ENCODE data around the gene NT5C1A. TPM values are rescaled to one million over a fixed set of nuclear protein-coding genes. Genes with fewer than 3 reads are reported as not detected.

NT5C1A gene
- total RNA-seq, 4 donors from 2014 or later = not detected

DNA sequence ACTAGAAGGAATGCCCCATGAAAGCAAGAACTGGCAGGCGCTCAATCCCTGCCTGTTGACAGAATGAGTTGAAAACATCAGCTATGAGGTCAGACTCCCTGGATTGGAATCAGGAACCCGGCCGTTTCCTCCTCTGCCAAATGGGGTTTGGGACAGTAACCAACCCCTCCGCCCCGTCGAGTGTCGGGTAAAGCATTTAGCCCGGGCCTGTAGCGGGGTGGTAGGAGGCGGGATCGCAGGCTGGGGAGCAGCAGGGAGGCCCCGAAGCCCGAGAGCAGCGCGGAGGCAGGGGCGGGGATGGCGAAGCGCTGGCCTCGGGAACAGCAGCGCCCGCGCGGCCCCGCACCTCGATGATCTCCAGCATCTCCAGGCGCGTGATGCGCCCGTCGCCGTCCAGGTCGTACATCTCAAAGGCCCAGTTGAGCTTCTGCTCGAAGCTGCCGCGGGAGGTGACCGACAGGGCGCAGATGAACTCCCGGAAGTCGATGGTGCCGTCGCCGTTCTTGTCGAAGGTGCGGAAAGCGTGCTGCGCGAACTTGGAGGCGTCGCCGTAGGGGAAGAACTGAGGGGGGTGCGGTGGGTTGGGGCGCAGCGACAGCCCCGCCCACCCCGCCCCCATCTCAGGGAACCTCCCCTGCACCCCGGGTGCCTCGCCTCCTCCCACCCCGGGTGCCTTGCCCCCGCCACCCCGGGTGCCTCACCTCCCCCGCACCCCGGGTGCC lies 11.8 kb upstream of the NT5C1A start:
- H3K4me3 ChIP-seq (ENCODE audit: low read depth, poor library complexity, severe bottlenecking) = no peak overlapping the region
- WGBS, 2 donors = 7 to 23% methylated on average over 22 to 49 of the region's 62 CpGs
- no peak for TF ChIP-seq POLR2A (IDR thresholded peaks at IDR 0.05)
- TF ChIP-seq, protein P1, sequence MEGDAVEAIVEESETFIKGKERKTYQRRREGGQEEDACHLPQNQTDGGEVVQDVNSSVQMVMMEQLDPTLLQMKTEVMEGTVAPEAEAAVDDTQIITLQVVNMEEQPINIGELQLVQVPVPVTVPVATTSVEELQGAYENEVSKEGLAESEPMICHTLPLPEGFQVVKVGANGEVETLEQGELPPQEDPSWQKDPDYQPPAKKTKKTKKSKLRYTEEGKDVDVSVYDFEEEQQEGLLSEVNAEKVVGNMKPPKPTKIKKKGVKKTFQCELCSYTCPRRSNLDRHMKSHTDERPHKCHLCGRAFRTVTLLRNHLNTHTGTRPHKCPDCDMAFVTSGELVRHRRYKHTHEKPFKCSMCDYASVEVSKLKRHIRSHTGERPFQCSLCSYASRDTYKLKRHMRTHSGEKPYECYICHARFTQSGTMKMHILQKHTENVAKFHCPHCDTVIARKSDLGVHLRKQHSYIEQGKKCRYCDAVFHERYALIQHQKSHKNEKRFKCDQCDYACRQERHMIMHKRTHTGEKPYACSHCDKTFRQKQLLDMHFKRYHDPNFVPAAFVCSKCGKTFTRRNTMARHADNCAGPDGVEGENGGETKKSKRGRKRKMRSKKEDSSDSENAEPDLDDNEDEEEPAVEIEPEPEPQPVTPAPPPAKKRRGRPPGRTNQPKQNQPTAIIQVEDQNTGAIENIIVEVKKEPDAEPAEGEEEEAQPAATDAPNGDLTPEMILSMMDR (IDR thresholded peaks at IDR 0.05) = no peak
- DNase-seq (ENCODE audit: low spot score in 2 of 2) = no peak
- intact Hi-C loops (cut with DNase I; ENCODE audit: low total_unique reads) = no loop called here

DNA sequence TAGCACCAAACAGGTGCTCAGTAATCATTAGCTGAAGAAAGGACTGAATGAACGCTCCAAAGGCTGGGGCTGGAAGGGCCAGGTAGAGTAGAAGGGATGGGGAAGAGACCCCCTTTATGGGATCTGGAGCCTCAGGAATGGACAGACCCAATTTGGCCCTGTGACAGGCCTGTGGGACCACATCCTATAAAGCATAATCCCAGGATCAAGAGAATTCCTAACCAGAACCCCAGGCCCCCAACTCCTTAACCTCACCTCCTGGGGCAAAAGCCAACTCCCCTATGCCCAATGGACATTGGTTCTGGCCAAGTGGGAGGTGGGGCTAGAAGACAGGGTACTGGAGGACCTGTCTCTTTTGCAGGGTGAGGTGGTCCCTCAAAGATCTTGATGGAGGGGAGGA lies 10.1 kb upstream of the NT5C1A start:
- TF ChIP-seq, protein P1 (IDR thresholded peaks at IDR 0.05) = no peak
- no peak for TF ChIP-seq POLR2A (IDR thresholded peaks at IDR 0.05)
- H3K4me3 ChIP-seq (ENCODE audit: low read depth, poor library complexity, severe bottlenecking) = no peak overlapping the region
- WGBS, 2 donors = 83 to 89% methylated on average over 1 of the region's 1 CpG
- intact Hi-C loops (cut with DNase I; ENCODE audit: low total_unique reads) = no loop called here
- no peak for DNase-seq (ENCODE audit: low spot score in 2 of 2)

DNA sequence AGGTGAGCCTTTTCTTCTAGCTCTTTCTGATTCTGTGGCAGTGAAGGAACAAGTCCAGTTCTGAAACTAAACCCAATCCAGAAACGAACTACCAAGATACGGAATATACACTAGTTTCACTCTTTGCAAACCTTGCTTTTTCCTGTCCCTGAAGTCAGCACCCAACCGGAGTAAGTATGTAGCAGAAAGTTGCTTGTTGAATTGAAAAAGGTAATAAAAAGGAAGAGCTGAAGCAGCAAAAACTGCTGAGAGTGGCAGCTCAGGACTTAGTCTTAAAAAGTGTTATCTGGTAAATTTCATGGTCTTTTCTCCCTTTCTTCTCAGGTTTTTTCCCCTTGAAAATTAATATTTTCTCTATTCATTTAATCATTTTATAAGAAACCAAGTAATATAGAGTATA lies 9.4 kb upstream of the NT5C1A start:
- WGBS, 2 donors = 69 to 74% methylated on average over 3 of the region's 3 CpGs
- intact Hi-C loops (cut with DNase I; ENCODE audit: low total_unique reads) = no loop called here
- no peak for DNase-seq (ENCODE audit: low spot score in 2 of 2)
- no peak overlapping the region for H3K4me3 ChIP-seq (ENCODE audit: low read depth, poor library complexity, severe bottlenecking)
- TF ChIP-seq, protein P1 (IDR thresholded peaks at IDR 0.05) = no peak
- no peak for TF ChIP-seq POLR2A (IDR thresholded peaks at IDR 0.05)

DNA sequence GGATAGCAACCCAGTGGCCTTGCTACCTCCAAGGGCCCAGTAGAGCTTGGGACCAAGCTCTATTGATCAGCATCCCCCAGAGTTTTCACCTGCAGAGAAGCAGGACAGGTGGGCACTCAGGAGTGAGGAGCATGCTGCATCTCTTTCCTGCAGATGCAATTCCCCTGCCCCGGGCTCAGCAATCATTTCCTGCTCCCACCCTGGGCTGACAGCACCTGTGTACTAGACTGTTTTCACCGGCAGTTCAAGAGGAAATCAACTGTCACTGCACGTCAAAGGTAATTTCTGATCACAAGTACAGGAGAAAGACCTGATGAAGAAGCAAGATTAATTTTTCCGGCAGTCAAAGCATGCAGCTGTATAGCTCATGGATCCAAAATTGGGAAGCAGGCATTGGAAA lies 8.8 kb upstream of the NT5C1A start:
- intact Hi-C loops (cut with DNase I; ENCODE audit: low total_unique reads) = no loop called here
- no peak for TF ChIP-seq POLR2A (IDR thresholded peaks at IDR 0.05)
- TF ChIP-seq, protein P1 (IDR thresholded peaks at IDR 0.05) = no peak
- no peak for DNase-seq (ENCODE audit: low spot score in 2 of 2)
- WGBS, 2 donors = 54 to 70% methylated on average over 4 of the region's 4 CpGs
- no peak overlapping the region for H3K4me3 ChIP-seq (ENCODE audit: low read depth, poor library complexity, severe bottlenecking)

DNA sequence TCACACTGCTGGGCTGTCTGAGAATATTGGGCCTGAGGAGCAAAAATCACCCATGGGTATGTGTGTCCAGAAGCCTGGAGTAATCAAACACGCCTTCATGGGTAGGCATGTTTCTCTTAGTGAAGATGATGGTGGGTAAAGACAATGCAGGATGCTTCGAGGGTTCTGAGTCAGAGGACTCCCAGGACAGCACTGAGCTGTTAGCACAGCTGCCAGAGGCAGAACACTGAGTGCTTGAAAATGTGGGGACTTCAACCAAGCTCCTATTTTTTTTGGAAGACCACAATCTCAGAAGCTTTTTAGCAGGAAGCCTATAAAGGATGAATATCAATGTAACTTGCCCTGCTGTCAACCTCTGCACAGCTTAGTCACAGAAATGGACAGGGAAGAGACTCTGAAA lies 7.9 kb upstream of the NT5C1A start:
- intact Hi-C loops (cut with DNase I; ENCODE audit: low total_unique reads) = no loop called here
- DNase-seq (ENCODE audit: low spot score in 2 of 2) = no peak
- WGBS, 2 donors = 74% methylated on average over 2 of the region's 2 CpGs
- no peak overlapping the region for H3K4me3 ChIP-seq (ENCODE audit: low read depth, poor library complexity, severe bottlenecking)
- TF ChIP-seq POLR2A (IDR thresholded peaks at IDR 0.05) = no peak
- TF ChIP-seq, protein P1 (IDR thresholded peaks at IDR 0.05) = no peak

DNA sequence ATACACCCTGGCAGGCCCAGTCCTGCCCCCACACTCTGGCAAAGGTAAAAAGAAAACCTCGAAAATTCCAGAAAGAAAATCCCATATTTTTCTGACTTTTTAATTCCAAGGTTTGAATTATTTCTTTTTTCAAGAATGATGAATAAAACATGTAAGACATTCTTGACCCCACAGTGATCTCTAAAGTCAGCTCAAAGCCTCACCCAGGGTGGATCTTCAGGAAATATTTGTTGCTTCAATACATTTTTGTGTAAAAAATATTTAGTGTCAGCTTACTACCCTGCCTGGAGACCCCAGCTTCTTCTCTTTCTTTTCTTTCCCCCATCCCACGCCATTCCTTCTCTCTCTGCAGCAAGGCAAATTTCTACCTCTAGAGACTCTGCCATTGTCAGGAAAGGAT lies 7.0 kb upstream of the NT5C1A start:
- TF ChIP-seq, protein P1 (IDR thresholded peaks at IDR 0.05) = no peak
- TF ChIP-seq POLR2A (IDR thresholded peaks at IDR 0.05) = no peak
- intact Hi-C loops (cut with DNase I; ENCODE audit: low total_unique reads) = no loop called here
- no peak overlapping the region for H3K4me3 ChIP-seq (ENCODE audit: low read depth, poor library complexity, severe bottlenecking)
- DNase-seq (ENCODE audit: low spot score in 2 of 2) = no peak
- WGBS, 2 donors = 69 to 76% methylated on average over 2 of the region's 2 CpGs

Data from lower leg skin (tissue), 4 donors.